ENCODE measurements around the gene FRAS1.

FRAS1 gene

GRCh38 chr4:78331965-78332364 is 274.8 kb downstream of the FRAS1 start:
- Histone ChIP-seq H3K36me3 (ENCODE audit: insufficient read depth, low read length) (no peaks in the 10 kb centered on the region), H3K27me3 (ENCODE audit: insufficient read depth, low read length) (no peaks in the 10 kb centered on the region), H3K4me3 (ENCODE audit: low read length) (no peak overlapping the region), H3K9me3 (ENCODE audit: low read length) (no peaks in the 10 kb centered on the region), H2AFZ (ENCODE audit: low read depth, low read length) (no peak overlapping the region), H3K4me1 (ENCODE audit: insufficient read depth, low read length) (peaks cover 11% of the 10 kb centered on the region)

DNA sequence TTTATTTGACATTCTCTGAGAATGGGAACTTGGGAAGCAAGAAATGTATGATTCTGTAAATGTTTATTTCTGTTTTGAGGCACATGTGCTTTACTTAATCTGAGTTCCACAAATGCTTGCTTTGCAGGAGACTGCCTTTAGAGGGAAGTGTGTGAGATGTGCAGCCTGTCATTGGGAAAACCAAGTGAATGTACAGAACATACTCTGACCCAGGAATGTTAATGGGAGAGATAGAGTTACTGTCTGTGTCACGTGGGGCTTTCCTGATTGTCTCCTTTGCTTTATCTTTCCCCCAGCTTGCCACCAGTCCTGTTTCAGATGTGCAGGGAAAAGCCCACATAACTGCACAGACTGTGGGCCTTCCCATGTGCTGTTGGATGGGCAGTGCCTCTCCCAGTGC is 275.9 kb downstream of the FRAS1 start:
- Histone ChIP-seq H3K27me3 (ENCODE audit: insufficient read depth, low read length) (no peaks in the 10 kb centered on the region), H3K4me1 (ENCODE audit: insufficient read depth, low read length) (peaks cover 11% of the 10 kb centered on the region), H2AFZ (ENCODE audit: low read depth, low read length) (no peak overlapping the region), H3K36me3 (ENCODE audit: insufficient read depth, low read length) (no peaks in the 10 kb centered on the region), H3K4me3 (ENCODE audit: low read length) (no peak overlapping the region), H3K9me3 (ENCODE audit: low read length) (no peaks in the 10 kb centered on the region)

DNA sequence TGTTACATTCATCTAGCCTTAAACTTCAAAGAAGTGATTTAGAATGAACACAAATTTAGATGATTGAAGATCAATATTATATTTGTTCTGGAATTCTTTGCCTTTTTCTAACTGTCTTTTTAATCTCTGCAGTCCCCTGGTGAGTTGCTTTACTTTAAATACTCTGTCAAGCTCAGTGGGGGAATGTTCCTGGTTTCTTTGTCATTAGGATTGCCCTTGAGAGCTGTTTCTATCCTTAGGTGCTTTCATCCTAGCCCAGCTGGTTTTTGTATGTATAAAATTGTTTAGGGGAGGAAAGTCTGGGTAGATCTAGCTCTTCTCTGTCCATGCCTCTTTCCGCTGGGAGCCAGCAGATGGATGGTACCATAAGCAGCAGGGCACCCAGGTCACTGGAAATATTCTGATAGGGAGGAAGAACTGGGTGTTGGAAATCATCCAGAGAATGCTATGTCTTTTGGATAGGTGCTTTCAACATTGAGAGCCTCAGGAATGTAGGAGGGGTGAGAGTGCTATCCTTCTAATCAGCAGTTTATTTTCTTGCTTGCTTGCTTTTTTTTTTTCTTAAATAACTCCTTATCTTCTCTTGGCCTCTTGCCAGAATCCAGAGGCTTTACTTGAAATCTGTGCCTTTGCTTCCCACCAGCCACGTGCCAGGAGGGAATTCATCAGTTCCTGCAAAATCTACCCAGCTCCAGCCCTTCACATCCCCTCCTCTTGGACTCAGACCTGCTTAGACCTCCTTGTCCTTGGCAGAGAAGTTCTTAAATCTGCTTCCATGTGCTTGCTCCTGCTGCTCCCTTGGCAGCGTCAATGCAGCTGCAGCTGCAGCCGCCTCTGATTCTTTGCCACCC is 279.2 kb downstream of the FRAS1 start:
- no peak overlapping the region for H3K4me3 ChIP-seq (ENCODE audit: low read length)
- peaks cover 11% of the 10 kb centered on the region for H3K4me1 ChIP-seq (ENCODE audit: insufficient read depth, low read length)
- H3K27me3 ChIP-seq (ENCODE audit: insufficient read depth, low read length): no peaks in the 10 kb centered on the region
- H3K9me3 ChIP-seq (ENCODE audit: low read length): no peaks in the 10 kb centered on the region
- H3K36me3 ChIP-seq (ENCODE audit: insufficient read depth, low read length): no peaks in the 10 kb centered on the region
- H2AFZ ChIP-seq (ENCODE audit: low read depth, low read length): no peak overlapping the region

GRCh38 chr4:78337244-78338020 is 280.3 kb downstream of the FRAS1 start:
- Histone ChIP-seq H2AFZ (ENCODE audit: low read depth, low read length) (no peak overlapping the region), H3K36me3 (ENCODE audit: insufficient read depth, low read length) (no peaks in the 10 kb centered on the region), H3K9me3 (ENCODE audit: low read length) (no peaks in the 10 kb centered on the region), H3K4me1 (ENCODE audit: insufficient read depth, low read length) (peaks cover under 1% of the 10 kb centered on the region), H3K27me3 (ENCODE audit: insufficient read depth, low read length) (no peaks in the 10 kb centered on the region), H3K4me3 (ENCODE audit: low read length) (no peak overlapping the region)

DNA sequence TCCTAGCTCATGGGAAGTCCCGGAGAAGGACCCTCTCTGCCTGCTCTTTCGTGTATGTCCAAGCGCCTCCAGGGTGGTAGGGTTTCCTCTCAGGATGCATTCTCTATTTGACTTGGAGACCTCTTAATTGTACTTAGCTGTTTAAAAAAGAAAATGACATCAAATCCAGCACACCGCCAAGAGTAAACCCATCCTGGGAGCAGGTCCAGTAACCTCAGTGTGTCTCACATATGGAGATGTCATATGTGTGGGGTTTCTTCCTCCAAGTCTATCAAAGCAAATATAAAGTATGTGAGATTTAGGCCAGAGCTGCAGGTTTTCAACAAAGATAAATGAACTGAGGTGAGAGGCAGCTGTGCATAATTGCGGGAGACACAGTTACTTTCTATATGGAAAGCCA is 285.0 kb downstream of the FRAS1 start:
- no peak overlapping the region for H3K4me3 ChIP-seq (ENCODE audit: low read length)
- H3K4me1 ChIP-seq (ENCODE audit: insufficient read depth, low read length): no peaks in the 10 kb centered on the region
- no peaks in the 10 kb centered on the region for H3K36me3 ChIP-seq (ENCODE audit: insufficient read depth, low read length)
- H3K27me3 ChIP-seq (ENCODE audit: insufficient read depth, low read length): no peaks in the 10 kb centered on the region
- no peaks in the 10 kb centered on the region for H3K9me3 ChIP-seq (ENCODE audit: low read length)
- H2AFZ ChIP-seq (ENCODE audit: low read depth, low read length): no peak overlapping the region

- H3K36me3 ChIP-seq (ENCODE audit: insufficient read depth, low read length): no peaks in the 10 kb centered on the region
- H3K27me3 ChIP-seq (ENCODE audit: insufficient read depth, low read length): no peaks in the 10 kb centered on the region
- H2AFZ ChIP-seq (ENCODE audit: low read depth, low read length): no peak overlapping the region
- H3K4me1 ChIP-seq (ENCODE audit: insufficient read depth, low read length): no peaks in the 10 kb centered on the region
- H3K4me3 ChIP-seq (ENCODE audit: low read length): no peak overlapping the region
- H3K9me3 ChIP-seq (ENCODE audit: low read length): no peaks in the 10 kb centered on the region
Observed at GRCh38 chr4:78343682-78344081, 286.6 kb downstream of the FRAS1 start.

DNA sequence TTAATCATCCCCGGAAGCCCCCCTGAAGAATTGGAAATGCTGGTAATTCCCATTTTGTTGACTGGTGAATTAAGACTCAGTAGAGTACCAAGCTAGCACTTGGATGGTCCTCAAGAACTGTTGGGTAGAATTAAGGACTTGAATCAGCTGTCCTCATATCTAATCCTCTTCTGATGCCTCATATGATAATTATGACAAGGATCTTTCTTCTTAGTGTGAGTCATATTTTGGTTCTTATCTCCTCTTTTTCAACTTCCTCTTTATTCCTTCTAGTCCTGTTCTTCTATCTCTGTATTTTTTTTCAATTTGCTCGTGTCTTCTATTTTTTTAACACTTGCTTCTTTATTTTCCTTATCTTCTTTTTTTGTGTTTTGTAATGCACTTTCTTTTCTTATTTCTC is 288.1 kb downstream of the FRAS1 start:
- no peaks in the 10 kb centered on the region for H3K36me3 ChIP-seq (ENCODE audit: insufficient read depth, low read length)
- no peak overlapping the region for H3K4me3 ChIP-seq (ENCODE audit: low read length)
- H3K27me3 ChIP-seq (ENCODE audit: insufficient read depth, low read length): no peaks in the 10 kb centered on the region
- no peaks in the 10 kb centered on the region for H3K4me1 ChIP-seq (ENCODE audit: insufficient read depth, low read length)
- H2AFZ ChIP-seq (ENCODE audit: low read depth, low read length): no peak overlapping the region
- H3K9me3 ChIP-seq (ENCODE audit: low read length): no peaks in the 10 kb centered on the region

GRCh38 chr4:78346222-78346621 is 289.1 kb downstream of the FRAS1 start:
- H3K36me3 ChIP-seq (ENCODE audit: insufficient read depth, low read length): no peaks in the 10 kb centered on the region
- H2AFZ ChIP-seq (ENCODE audit: low read depth, low read length): no peak overlapping the region
- H3K27me3 ChIP-seq (ENCODE audit: insufficient read depth, low read length): no peaks in the 10 kb centered on the region
- no peaks in the 10 kb centered on the region for H3K4me1 ChIP-seq (ENCODE audit: insufficient read depth, low read length)
- H3K4me3 ChIP-seq (ENCODE audit: low read length): no peak overlapping the region
- no peaks in the 10 kb centered on the region for H3K9me3 ChIP-seq (ENCODE audit: low read length)

DNA sequence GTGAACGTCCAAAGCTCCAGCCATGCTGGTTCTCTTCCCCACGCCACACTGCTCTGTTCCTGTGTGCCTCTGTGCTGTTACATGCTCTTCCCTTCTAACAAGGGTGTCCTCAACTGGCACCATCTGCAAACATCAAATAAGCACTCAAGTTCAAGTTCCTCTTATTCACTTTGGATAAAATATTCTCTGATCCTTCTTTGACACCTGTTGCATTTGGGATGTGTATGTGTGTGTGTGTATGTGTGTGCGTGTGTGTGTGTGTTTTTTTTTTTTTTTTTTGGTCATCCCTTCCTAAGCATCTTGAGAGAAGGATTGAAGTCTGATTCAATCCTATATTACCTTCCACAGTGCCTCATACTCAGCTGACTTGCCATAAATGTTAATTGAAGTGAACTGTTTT is 290.4 kb downstream of the FRAS1 start:
- Histone ChIP-seq H3K4me3 (ENCODE audit: low read length) (no peak overlapping the region), H3K9me3 (ENCODE audit: low read length) (no peaks in the 10 kb centered on the region)

GRCh38 chr4:78353921-78354320 is 296.8 kb downstream of the FRAS1 start:
- Histone ChIP-seq H2AFZ (ENCODE audit: low read depth, low read length) (no peak overlapping the region), H3K4me3 (ENCODE audit: low read length) (no peak overlapping the region), H3K27me3 (ENCODE audit: insufficient read depth, low read length) (no peaks in the 10 kb centered on the region), H3K36me3 (ENCODE audit: insufficient read depth, low read length) (no peaks in the 10 kb centered on the region), H3K9me3 (ENCODE audit: low read length) (no peaks in the 10 kb centered on the region), H3K4me1 (ENCODE audit: insufficient read depth, low read length) (peaks cover 6% of the 10 kb centered on the region)

More for the DNA sequence above, 290.4 kb downstream of the FRAS1 start:
- no peak overlapping the region for H2AFZ ChIP-seq (ENCODE audit: low read depth, low read length)
- no peaks in the 10 kb centered on the region for H3K27me3 ChIP-seq (ENCODE audit: insufficient read depth, low read length)
- no peaks in the 10 kb centered on the region for H3K4me1 ChIP-seq (ENCODE audit: insufficient read depth, low read length)
- H3K36me3 ChIP-seq (ENCODE audit: insufficient read depth, low read length): no peaks in the 10 kb centered on the region

GRCh38 chr4:78354782-78355181 is 297.7 kb downstream of the FRAS1 start:
- H3K27me3 ChIP-seq (ENCODE audit: insufficient read depth, low read length): no peaks in the 10 kb centered on the region
- H3K4me3 ChIP-seq (ENCODE audit: low read length): no peak overlapping the region
- H3K36me3 ChIP-seq (ENCODE audit: insufficient read depth, low read length): no peaks in the 10 kb centered on the region
- H2AFZ ChIP-seq (ENCODE audit: low read depth, low read length): no peak overlapping the region
- H3K4me1 ChIP-seq (ENCODE audit: insufficient read depth, low read length): peaks cover 6% of the 10 kb centered on the region
- no peaks in the 10 kb centered on the region for H3K9me3 ChIP-seq (ENCODE audit: low read length)

DNA sequence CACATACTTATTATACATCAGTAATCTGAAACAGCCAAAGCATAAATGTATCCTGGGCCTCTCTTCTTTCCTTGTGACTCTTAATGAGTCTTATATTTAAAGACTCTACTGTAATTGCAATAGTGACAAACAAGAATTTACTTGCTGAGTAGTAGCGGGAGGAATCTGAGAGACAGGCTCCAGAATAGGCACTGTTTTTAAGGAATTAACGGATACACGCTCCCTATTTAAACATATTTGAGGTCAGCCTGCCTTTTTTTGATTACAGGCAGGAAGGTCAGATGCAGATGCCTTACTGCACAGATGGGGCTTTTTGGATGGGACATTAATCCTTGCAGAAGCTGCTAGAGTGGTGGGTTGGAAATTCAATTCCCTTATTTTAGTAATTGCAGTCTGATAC is 298.2 kb downstream of the FRAS1 start:
- H3K27me3 ChIP-seq (ENCODE audit: insufficient read depth, low read length): no peaks in the 10 kb centered on the region
- H3K4me1 ChIP-seq (ENCODE audit: insufficient read depth, low read length): peaks cover 6% of the 10 kb centered on the region
- no peaks in the 10 kb centered on the region for H3K9me3 ChIP-seq (ENCODE audit: low read length)
- no peak overlapping the region for H3K4me3 ChIP-seq (ENCODE audit: low read length)
- H2AFZ ChIP-seq (ENCODE audit: low read depth, low read length): no peak overlapping the region
- H3K36me3 ChIP-seq (ENCODE audit: insufficient read depth, low read length): no peaks in the 10 kb centered on the region

DNA sequence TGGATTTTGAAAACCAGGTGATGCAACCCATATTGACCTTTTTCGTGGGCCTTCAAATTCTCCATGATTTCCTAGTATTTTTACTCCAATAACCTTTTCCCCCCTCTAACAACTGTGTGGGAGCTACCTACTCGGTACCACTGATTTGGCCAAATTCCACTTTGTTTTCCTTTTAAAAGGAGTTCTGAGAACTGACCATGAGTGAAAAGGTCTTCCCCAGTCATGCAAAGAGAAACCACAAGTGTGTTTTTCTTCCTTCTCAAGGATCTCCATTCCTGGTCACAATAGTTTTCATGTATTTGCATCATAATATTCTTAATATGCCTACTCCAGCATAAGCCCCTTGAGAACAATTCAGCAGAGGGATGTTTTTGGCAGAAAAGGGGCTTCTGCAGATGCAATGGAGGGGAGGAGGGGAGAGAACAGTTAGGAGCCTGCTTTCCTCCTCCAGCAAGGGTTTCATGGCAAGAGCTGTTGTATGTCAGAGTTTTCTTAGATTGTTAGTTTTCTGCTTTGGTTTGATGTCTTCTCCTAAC is 299.2 kb downstream of the FRAS1 start:
- no peak overlapping the region for H2AFZ ChIP-seq (ENCODE audit: low read depth, low read length)

More for the DNA sequence above, 299.2 kb downstream of the FRAS1 start:
- no peaks in the 10 kb centered on the region for H3K27me3 ChIP-seq (ENCODE audit: insufficient read depth, low read length)
- no peak overlapping the region for H3K4me3 ChIP-seq (ENCODE audit: low read length)
- no peaks in the 10 kb centered on the region for H3K9me3 ChIP-seq (ENCODE audit: low read length)
- peaks cover 6% of the 10 kb centered on the region for H3K4me1 ChIP-seq (ENCODE audit: insufficient read depth, low read length)
- H3K36me3 ChIP-seq (ENCODE audit: insufficient read depth, low read length): no peaks in the 10 kb centered on the region

Measured in neuron (in vitro differentiated cells).